HG03432 (cell line): ENCODE data around the gene COL4A3.
"Not testable (repeated sequence)": the region's sequence is repeated elsewhere in the genome, so short reads cannot be mapped to it uniquely, and the experiment has no call there.

Experiments used
- ATAC-seq: cut with Tn5 transposase; IDR thresholded peaks from one replicate; pipeline ENCODE4 v1.9.1; 2021; ENCODE audit warnings: mild to moderate bottlenecking, moderate library complexity; ENCODE audit not compliant: unreplicated experiment

The COL4A3 gene

DNA sequence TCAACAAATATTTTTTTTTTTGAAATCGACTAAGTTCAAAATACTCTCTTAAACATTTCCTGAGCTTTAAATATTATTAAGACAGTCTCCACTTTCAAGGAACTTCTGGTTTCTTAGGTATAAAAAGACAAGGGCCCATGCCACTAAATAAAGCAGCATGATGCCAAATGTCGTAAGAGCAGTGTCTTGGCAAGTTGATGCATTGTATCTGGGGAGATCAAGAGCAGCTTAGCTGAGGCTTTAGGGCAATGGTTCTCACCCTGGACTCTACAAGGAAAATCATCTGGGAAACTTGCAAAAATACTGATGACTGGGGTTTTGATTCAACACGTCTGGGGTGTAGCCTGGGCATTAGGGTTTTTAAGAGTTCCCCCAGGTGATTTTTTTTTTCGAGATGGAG is 41.3 kb downstream of the COL4A3 start:
- no peak for ATAC-seq

DNA sequence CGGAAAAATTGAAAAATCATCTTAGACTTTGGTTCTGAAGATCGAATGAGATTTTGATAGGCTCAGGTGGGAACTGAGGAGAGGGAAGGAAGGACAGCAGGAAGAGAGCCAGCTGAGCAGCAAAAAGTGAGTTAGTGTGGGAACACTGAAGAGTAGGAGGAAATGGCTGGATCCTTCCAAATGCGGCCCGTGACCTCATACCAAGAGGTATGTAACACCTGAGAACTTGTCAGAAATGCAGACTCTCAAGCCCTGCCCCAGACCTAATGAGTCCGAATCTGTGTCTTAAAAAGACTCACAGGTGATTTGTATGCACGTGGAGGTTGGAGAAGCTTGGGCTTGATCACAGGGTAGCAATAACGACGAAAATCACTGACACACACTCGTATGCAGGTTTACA is 42.0 kb downstream of the COL4A3 start:
- no peak for ATAC-seq

DNA sequence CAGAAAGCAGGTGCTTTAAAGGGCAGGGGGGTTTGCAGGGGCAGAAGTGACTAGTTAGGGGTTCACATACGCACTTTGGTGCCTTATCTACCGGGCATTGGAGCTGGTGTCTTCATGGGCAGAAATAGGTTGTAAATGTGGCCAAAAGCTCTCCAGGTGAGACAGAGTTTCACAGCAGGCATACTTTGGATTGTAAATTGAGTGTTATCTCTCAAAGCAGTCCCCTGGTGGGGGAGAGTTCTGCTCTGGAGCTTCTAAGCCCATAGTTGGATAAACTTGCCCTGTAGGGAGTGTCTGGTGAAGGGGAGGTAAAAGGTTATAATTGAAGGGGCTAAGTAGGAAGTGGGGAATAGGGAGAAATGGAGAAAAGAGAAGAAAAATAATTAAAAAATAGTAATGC is 43.1 kb downstream of the COL4A3 start:
- ATAC-seq: no peak

DNA sequence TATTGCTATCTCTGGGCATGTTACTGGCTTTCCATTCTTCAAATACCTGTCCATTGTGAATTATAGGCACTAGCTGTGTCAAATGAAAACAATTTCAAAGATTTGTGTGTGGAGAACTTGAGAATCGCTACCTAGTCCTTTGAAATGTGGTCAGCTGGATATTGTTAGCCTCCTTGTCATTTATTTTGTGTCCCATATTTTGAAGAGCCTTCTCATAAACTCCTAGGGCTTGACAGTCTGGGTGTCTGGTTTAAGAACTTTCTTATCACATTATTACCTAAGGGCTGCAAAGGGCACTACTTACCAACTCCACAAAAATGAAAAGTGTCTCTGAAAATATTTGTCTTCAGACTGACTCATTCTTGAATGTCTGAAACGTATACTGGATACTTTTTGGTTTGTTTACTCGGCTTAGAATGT is 50.2 kb downstream of the COL4A3 start:
- ATAC-seq: no peak

DNA sequence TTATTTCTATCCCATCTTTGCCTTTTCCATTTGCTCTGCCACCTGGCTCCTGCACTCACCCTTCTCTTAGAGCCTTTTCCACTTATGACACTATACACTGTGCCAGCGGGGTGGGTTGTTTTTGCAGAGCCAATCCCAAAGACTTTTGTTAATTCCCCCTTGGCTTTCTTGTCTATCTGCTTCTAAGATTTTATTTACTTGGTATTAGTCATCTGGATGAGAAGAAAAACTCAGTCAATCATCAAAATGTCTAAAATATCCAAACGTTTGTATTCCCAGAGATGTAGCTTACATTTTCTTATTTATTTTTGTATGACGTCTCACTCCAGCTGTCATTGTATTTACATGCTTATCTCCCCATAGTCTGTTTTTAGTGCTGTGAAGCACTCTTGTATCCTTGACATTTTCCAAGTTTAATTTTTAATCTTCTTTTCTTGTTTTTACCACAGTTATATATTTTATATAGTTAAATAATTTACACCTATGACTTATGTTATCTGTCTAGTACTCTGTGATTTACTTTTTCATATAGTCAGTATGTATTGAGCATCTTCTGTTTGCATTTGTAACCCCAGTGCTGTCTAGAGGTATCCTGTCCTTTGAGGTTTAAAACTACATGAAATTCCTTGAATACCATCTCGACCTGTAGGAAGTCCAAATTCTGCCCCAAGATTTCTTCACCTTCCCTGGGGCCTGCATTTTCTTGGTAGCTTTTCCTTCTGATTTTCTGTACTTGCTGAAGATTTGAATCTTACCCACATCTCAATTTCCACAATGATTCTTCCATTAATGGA is 55.1 kb downstream of the COL4A3 start:
- no peak for ATAC-seq

DNA sequence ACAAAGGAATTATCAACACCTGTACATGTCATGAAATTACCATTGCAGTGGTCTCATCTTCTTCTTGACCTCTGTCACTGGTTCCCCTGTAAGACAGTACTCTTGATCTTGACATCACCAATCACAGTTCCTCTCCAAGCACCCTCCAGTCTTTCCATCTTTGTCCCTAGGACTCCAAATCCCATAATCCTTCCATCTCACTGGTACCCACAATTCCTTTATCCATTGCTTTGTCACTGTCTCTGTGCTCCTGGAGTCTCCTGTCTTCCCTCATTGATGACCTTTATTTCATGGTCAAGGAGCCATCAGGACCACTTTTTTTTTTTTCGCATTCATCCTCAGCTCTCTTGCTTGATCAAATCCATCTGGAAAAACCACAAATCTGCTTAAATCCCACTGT is 56.7 kb downstream of the COL4A3 start:
- no peak for ATAC-seq

DNA sequence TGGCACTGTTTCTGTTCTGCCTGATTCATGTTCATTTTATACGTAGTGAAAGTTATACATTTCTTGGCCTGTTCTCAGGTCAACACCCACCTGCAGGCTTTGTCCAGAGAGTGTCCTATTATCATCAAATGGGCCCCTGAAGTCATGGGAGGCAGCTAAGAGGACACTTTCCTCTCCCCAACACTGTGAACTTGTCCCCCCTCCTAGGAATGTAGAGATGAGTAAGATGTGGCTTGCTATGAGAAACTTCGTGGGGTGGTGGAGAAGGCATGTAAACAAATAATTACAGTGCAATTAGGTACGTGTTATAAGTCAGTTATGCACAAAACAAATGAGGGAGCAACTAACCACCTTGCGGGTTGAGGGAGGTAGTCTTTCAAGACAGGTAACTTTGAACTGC is 57.9 kb downstream of the COL4A3 start:
- no peak for ATAC-seq

DNA sequence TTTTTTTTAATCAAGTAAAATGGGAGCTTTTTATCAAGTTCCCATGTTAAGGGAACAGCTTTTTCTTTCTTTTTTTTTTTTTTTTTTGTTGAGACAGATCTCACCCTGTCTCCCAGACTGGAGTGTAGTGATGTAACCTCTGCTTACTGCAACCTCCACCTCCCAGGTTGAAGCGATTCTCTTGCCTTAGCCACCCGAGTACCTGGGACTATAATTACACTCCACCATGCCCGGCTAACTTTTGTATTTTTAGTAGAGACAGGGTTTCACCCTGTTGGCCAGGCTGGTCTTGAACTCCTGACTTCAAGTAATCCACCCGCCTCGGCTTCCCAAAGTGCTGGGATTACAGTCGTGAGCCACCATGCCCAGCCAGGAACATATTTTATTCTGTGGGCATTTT is 61.2 kb downstream of the COL4A3 start:
- ATAC-seq: not testable (repeated sequence)

DNA sequence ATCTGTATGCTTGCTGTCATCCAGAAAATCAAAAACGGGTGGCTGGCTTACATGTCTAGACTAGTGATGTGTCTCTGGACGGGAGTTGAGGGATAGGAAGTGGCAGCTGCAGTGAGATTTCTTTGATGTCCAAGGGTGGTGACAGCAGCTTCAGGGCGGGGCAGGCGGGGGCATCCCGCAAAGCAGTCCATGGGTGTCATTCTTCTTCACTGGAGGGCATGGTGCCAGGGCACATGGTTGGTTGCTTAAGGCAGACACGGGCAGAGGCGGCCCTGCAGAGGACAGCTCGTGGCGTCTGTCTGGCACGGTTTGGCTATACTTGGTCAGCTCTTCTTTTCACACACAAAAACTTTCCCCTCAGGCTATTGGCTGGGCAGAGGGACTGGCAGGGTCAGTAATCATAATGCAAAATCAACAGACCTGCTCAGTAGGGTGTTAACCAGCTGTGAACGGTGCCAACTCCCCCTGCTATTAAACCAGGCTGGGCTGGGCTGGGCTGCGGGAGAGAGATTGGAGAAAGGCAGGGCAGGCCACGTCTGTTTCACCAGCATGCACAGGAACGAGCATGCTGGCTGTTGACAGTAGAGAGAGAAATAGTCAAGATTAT is 63.7 kb downstream of the COL4A3 start:
- no peak for ATAC-seq

DNA sequence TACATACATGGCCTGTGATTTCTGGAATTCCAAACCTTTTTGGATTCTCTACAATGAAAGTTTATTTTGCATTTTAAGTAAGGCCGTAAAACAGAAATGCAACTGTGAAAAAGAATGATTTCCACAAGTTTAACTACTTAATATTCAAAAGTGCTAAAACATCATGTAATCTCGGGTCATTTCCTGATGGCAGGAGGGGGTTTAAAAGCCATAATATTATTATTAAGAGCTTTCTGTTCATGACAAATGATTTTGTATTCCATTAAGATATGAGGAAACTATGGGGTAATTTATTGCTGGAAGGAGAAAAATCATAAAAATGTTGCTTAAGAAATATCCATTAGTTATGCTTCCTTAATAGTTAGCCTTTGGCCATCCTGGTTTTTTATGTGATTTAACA is 65.7 kb downstream of the COL4A3 start:
- ATAC-seq: no peak

DNA sequence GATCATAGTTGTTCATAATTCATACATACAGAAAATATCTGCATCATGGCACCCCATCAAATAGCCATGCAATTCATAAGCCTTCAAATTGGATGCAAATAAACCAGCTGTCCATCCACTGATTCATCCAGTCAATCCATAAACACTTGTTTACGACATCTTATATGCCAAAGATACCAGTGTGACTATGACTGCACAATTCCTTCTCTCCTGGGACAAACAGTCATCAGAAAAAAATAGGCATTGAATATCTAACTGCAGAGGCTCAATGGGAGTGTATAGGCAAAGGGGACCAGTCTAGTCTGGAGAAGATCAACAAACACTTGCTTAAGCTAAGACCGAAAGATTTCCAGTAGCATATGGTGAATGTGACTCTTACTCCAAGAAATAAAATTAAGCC is 70.0 kb downstream of the COL4A3 start:
- no peak for ATAC-seq

DNA sequence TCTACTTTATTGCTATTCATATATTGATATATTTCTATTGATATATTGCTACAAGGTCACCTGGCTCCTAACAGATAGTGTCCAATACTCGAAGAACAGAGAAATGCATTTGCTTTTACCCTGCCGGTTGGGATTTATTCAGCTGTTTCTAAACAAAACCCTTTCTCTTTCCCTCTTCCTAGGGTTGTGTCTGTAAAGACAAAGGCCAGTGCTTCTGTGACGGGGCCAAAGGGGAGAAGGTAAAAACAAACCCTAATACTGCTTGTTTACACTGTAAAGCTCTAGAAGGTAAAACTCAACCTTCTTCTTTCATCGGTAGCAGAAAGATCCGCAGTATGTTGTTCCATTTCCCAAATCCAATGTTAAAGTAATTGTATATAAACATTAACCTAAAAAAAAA is 73.4 kb downstream of the COL4A3 start:
- ATAC-seq: no peak

DNA sequence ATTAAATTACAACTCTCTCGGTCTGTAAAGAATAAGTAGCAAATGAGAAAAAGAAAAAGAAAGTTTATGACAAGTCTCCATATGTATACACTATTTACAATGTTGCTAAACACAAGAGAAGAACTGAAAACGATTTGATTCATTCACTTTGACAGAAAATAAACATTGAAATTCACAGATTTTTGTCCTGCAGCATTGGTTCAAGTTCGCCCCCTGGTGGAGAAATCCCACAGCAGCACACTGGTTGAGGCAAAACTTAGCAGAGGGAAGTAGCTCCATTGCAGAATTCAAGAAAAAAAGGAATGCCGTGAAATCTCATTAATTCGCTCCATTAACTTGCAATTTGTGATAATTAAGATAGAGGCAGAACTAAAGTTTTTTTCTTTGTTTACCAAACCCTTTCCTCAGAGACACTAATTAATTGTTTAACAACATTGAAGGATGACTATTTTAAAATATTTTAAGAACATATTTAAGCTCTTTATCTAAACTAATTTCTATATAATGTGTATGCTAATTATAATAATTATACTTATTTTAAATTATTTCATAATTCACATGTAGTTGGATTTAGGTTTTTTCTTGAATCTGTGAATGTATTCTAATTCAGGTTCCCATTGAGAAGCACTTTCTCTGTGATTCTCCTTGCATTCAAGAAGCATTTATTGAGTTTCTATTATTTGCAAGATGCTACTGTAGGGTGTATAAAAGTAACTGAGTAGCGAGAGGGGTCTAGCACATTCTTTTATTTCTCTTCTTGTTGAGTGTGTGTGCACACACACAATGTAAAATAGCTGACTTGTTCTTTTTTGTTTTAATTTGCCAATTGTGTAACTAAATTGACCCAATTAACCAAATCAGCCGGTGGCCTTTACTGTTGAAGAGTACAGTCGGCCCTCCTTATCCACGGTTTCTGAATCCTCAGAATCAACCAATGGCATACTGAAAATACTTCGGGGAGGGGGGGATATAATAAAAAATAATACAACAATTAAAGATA is 74.1 kb downstream of the COL4A3 start:
- peak; percentile 73 for ATAC-seq

DNA sequence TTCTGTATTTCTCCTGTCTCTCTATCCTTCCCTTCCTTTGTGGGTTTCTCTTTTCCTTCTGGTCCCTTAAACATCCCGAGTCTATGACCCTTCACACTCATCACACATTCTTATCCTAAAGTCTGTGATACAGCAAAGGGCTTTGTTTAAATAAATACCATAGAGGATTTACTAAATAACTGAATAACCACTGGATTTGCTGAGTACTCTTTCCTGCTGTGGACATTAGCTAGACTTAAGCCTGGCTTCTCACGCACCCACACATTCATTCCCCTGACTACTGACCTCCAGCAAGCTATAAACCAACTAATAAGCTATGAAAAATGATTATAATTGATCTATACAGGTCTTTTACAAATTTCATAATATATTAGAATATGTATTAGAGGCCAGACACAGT is 76.6 kb downstream of the COL4A3 start:
- no peak for ATAC-seq

DNA sequence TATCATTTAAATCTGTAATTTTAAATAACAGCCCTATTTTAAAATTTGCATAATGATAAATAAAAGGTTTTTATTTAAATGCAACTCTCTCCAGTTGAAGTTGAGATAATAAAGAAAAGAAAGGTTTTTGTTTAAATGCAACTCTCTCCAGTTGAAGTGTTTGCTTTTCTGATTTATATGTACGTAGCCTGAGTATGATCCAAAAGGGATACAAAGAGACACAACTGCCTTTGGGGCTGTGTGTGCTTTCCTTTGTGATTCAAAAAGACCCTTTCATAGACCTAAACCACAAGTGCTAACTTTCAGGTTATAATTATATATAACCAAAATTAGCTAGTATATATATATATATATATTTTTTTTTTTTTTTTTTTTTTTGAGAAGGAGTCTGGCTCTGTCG is 84.5 kb downstream of the COL4A3 start:
- ATAC-seq: no peak

DNA sequence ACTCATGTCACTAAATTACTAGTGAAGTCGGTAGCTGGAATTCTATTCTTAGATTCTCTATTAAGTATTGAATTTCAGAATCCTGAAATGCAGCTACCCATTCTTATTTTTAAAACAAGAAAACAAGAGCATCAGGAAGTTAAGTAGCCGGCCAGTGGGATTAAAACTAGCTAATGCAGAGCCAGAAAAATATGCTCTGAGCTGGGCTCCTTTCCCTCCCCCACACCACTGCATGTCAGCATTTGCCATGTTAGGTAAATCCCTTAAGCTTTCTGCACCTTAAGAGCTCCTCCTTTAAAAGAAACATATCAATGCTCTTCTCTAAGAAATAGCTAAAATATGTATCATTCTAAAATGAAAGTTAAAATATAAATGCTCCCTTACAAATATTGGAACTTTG is 88.4 kb downstream of the COL4A3 start:
- no peak for ATAC-seq

DNA sequence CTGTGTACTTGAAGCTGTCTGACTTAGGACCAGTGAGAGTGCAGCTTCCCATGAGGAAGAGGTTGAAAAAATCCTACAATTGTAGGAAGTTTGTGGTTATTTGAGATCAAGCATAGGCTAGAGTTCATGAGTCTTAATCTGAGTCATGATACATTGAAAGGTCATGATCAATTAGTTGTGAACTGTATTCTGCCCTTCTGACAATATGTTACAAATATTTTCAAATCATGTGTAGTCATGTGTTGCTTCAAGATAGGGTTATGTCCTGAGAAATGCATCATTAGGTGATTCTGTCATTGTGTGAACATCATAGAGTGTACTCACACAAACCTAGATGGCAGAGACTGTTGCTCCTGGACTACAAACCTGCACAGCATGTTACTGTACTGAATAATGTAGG is 92.2 kb downstream of the COL4A3 start:
- ATAC-seq: no peak

DNA sequence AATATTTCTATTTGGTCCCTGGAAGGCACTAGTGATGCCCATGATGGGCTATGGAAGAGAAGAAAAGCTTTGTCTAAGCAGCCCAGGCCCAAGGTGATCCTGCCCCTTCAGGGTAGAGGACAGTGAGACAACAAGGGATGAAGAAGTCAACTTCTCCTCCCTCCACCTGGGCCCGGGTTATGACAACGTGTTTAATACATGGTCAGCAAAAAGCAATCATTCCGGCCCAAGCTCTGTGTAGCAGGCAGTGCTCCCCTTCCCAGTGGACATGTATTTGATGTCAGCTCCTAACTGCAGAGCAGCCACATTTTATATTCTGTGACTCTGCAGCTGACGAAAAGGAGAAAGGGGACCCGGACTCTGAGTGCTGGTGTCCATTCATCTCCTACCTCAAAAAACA is 93.4 kb downstream of the COL4A3 start:
- ATAC-seq: no peak

DNA sequence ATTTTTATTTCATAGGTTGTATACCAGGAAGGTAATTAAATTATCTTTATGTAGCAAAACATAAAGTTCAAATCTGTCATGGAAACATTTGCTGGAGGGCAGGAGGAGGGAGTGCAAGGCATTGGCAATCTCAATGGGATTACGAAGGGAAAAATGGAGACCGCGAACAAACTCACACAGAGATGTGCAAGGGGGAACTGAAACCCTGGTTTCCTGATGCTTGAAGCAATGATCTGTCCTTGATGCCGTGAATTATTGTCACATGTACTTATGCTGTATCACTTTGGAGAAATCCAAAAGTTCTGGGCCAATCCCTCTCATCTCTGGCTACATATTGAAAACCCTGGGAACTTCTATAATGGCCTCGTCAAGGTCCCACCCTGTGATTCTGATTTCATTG is 95.6 kb downstream of the COL4A3 start:
- ATAC-seq: no peak

DNA sequence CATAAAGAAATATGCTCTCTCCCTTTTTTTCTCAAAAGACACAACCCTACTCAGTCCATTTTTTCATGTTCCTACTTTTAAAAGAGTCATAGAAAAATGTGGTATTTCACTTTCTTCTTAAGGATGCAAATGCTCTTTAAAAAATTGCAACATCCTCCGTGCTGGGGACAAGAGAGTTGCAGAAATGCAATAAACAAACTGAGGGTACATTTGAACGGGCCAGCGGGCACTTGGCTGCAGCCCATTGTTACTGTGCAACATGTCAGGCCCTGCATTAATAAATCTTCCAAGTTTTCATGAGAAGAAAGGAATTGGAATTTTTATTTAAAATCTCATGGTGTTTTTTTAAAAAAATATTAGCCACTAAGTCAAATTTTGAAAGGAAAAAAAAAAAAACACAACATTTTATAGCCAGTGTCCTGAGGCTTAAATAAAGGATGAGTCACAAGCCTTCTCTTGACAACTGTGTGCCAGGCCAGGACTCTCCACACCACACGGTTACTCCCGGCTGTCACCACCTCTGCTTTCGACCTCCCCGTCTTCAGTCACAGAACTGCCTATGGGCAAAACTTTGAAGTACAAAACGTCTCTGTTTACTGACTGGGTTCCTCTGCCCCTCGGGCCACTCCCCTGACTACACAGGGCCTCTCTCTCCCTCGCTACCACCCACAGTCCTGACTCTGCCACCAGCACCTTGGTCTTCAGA is 103.1 kb downstream of the COL4A3 start:
- ATAC-seq: no peak

DNA sequence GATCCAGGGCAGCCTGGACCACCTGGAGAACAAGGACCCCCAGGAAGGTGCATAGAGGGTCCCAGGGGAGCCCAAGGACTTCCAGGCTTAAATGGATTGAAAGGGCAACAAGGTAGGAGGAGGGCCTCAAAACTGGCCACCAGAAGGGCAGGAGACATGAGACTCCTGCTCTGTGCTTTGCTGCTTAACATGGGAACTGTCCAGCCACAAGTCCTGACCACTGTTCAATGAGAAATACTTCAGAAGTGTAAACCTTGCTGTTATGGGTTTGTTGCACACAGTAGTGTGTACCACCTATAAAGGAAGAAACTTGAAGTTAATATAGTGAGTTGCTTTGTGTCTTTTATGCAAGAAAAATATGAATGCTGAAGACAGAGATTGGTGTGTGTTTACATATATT is 116.5 kb downstream of the COL4A3 start:
- ATAC-seq: no peak
